HS-27A (cell line): ENCODE data around the gene TACSTD2.
"Not testable (repeated sequence)": the region's sequence is repeated elsewhere in the genome, so short reads cannot be mapped to it uniquely, and the experiment has no call there.

Source experiments
- DNase-seq: peaks from one replicate; pipeline ENCODE4 v3.0.0-alpha.2; 2012; ENCODE audit warnings: low read depth, missing footprints

TACSTD2 gene

GRCh38 chr1:58587667-58588066, 10.6 kb upstream of the TACSTD2 start:
- DNase-seq = no peak

GRCh38 chr1:58586271-58586670, 9.2 kb upstream of the TACSTD2 start:
- no peak for DNase-seq

GRCh38 chr1:58585581-58586151, 8.6 kb upstream of the TACSTD2 start:
- DNase-seq = no peak

- no peak for DNase-seq
Observed at GRCh38 chr1:58585166-58585565, 8.1 kb upstream of the TACSTD2 start.

GRCh38 chr1:58584082-58584895, 7.2 kb upstream of the TACSTD2 start:
- peak; percentile 95 for DNase-seq

GRCh38 chr1:58583496-58583895, 6.4 kb upstream of the TACSTD2 start:
- no peak for DNase-seq

- not testable (repeated sequence) for DNase-seq
Observed at GRCh38 chr1:58582143-58582542, 5.1 kb upstream of the TACSTD2 start.

GRCh38 chr1:58581641-58582040, 4.6 kb upstream of the TACSTD2 start:
- no peak for DNase-seq

- no peak for DNase-seq
Observed at GRCh38 chr1:58580186-58580585, 3.1 kb upstream of the TACSTD2 start.

- no peak for DNase-seq
Observed at GRCh38 chr1:58577654-58578030, 590 bp upstream of the TACSTD2 start.

- DNase-seq = no peak
Observed at GRCh38 chr1:58576325-58576726, 726 bp downstream of the TACSTD2 start.

- DNase-seq = no peak
Observed at GRCh38 chr1:58575551-58576324, 1.3 kb downstream of the TACSTD2 start.

- no peak for DNase-seq
Observed at GRCh38 chr1:58574816-58575215, 2.2 kb downstream of the TACSTD2 start.

GRCh38 chr1:58573705-58574591, 3.1 kb downstream of the TACSTD2 start:
- DNase-seq = no peak

- DNase-seq = no peak
Observed at GRCh38 chr1:58573138-58573537, 3.9 kb downstream of the TACSTD2 start.

- DNase-seq = no peak
Observed at GRCh38 chr1:58572690-58573089, 4.4 kb downstream of the TACSTD2 start.

- DNase-seq = no peak
Observed at GRCh38 chr1:58571616-58572015, 5.4 kb downstream of the TACSTD2 start.

GRCh38 chr1:58570817-58571216, 6.2 kb downstream of the TACSTD2 start:
- no peak for DNase-seq

- no peak for DNase-seq
Observed at GRCh38 chr1:58570094-58570493, 7.0 kb downstream of the TACSTD2 start.

GRCh38 chr1:58568911-58569310, 8.1 kb downstream of the TACSTD2 start:
- DNase-seq = no peak

GRCh38 chr1:58568271-58568860, 8.7 kb downstream of the TACSTD2 start:
- no peak for DNase-seq

GRCh38 chr1:58566339-58566738, 10.7 kb downstream of the TACSTD2 start:
- no peak for DNase-seq
